ENCODE results near the gene SFMBT1.
A peak's percentile ranks its signal among the peaks of the same experiment; 100 is the strongest.

Gene SFMBT1

GRCh38 chr3:52986938-52987337, 58.9 kb downstream of the SFMBT1 start:
- no peak for DNase-seq

- DNase-seq, result no peak
These were observed 59.8 kb downstream of the SFMBT1 start for GRCh38 chr3:52986049-52986448.

- DNase-seq, result peak in 1 of 14 donors; percentile 0
These were observed 62.0 kb downstream of the SFMBT1 start for GRCh38 chr3:52983828-52984227.

- DNase-seq, result peak in 2 of 14 donors; percentile 1 to 7
These were observed 62.5 kb downstream of the SFMBT1 start for GRCh38 chr3:52983336-52983807.

GRCh38 chr3:52982839-52983238, 63.0 kb downstream of the SFMBT1 start:
- DNase-seq, result no peak

- DNase-seq, result no peak
These were observed 66.5 kb downstream of the SFMBT1 start for GRCh38 chr3:52979190-52979983.

- DNase-seq, result no peak
These were observed 67.6 kb downstream of the SFMBT1 start for GRCh38 chr3:52978109-52978754.

GRCh38 chr3:52973806-52974205, 72.1 kb downstream of the SFMBT1 start:
- DNase-seq, result no peak

GRCh38 chr3:52971895-52972294, 74.0 kb downstream of the SFMBT1 start:
- DNase-seq, result no peak

- DNase-seq, result no peak
These were observed 78.5 kb downstream of the SFMBT1 start for GRCh38 chr3:52967398-52967797.

GRCh38 chr3:52962160-52962559, 83.7 kb downstream of the SFMBT1 start:
- no peak for DNase-seq

- DNase-seq, result no peak
These were observed 86.1 kb downstream of the SFMBT1 start for GRCh38 chr3:52959773-52960172.

GRCh38 chr3:52939600-52939999, 106.3 kb downstream of the SFMBT1 start:
- DNase-seq, result no peak

GRCh38 chr3:52934630-52935530, 111.0 kb downstream of the SFMBT1 start:
- DNase-seq, result peak in 3 of 14 donors; percentile 10 to 44 (median 19)

GRCh38 chr3:52931889-52932288, 114.0 kb downstream of the SFMBT1 start:
- no peak for DNase-seq

- DNase-seq, result no peak
These were observed 114.5 kb downstream of the SFMBT1 start for GRCh38 chr3:52931328-52931727.

- DNase-seq, result no peak
These were observed 115.1 kb downstream of the SFMBT1 start for GRCh38 chr3:52930748-52931147.

- DNase-seq, result no peak
These were observed 119.3 kb downstream of the SFMBT1 start for GRCh38 chr3:52926554-52926953.

GRCh38 chr3:52925405-52926313, 120.2 kb downstream of the SFMBT1 start:
- DNase-seq, result no peak

GRCh38 chr3:52923963-52924362, 121.9 kb downstream of the SFMBT1 start:
- no peak for DNase-seq

- no peak for DNase-seq
These were observed 125.0 kb downstream of the SFMBT1 start for GRCh38 chr3:52920841-52921240.

- DNase-seq, result no peak
These were observed 128.8 kb downstream of the SFMBT1 start for GRCh38 chr3:52917044-52917443.

All from C1 segment of cervical spinal cord (tissue), 14 donors.